HG02678 (cell line): ENCODE data around the gene CFAP107.
"Not testable (repeated sequence)": the region's sequence is repeated elsewhere in the genome, so short reads cannot be mapped to it uniquely, and the experiment has no call there.

Experiments used
- ATAC-seq: cut with Tn5 transposase; IDR thresholded peaks from one replicate; pipeline ENCODE4 v1.9.1; 2021; ENCODE audit warnings: mild to moderate bottlenecking, moderate library complexity; ENCODE audit not compliant: unreplicated experiment

The CFAP107 gene

GRCh38 chr1:12776801-12777557, 31.0 kb downstream of the CFAP107 start:
- no peak for ATAC-seq

GRCh38 chr1:12778061-12778460, 32.1 kb downstream of the CFAP107 start:
- ATAC-seq = no peak

GRCh38 chr1:12778907-12779306, 32.9 kb downstream of the CFAP107 start:
- ATAC-seq = no peak

- not testable (repeated sequence) for ATAC-seq
Measured at GRCh38 chr1:12781488-12781887, 35.5 kb downstream of the CFAP107 start.

- not testable (repeated sequence) for ATAC-seq
Measured at GRCh38 chr1:12783783-12784182, 37.8 kb downstream of the CFAP107 start.

GRCh38 chr1:12784729-12785128, 38.7 kb downstream of the CFAP107 start:
- ATAC-seq = not testable (repeated sequence)

GRCh38 chr1:12791097-12791496, 45.1 kb downstream of the CFAP107 start, which contains the start of gene PRAMEF1:
Gene PRAMEF1, plus strand, starts transcription at chr1:12791397. Its CDS starts 1,831 bp downstream, at chr1:12793228.
- not testable (repeated sequence) for ATAC-seq

GRCh38 chr1:12798911-12799310, 52.9 kb downstream of the CFAP107 start:
- no peak for ATAC-seq

- no peak for ATAC-seq
Measured at GRCh38 chr1:12799730-12800129, 53.7 kb downstream of the CFAP107 start.

GRCh38 chr1:12809933-12810332, 63.9 kb downstream of the CFAP107 start:
- no peak for ATAC-seq

GRCh38 chr1:12810691-12811408, 64.8 kb downstream of the CFAP107 start:
- no peak for ATAC-seq

GRCh38 chr1:12811409-12811784, 65.4 kb downstream of the CFAP107 start:
- no peak for ATAC-seq
